ENCODE data around the gene PLPP6. TPM values are rescaled to one million over a fixed set of nuclear protein-coding genes. Genes with fewer than 3 reads are reported as not detected.

The PLPP6 gene
- total RNA-seq, 4 donors from 2014 or later = 7.1 to 22.7 (median 16.3) TPM

GRCh38 chr9:4669890-4670289 lies 7.8 kb downstream of the PLPP6 start:
- intact Hi-C loops (cut with DNase I; ENCODE audit: low total_unique reads) = no loop called here
- in situ Hi-C loops (cut with MboI; ENCODE audit: low pct_ligation_motif_present in 1 of 4, low pct_unique_long_range_greater_than_20kb in 1 of 4, low sequenced_read_pairs in 3 of 4) = loop anchor here in 2 of 4 donors (10.0 to 25.0 kb wide), 2 partner anchors 75 to 317 kb away; partner anchors contain the start of genes AK3 (in 2 of the 2) and JAK2 (in 1 of the 2)
- no peak overlapping the region for H3K4me3 ChIP-seq
- DNase-seq = no peak
- H3K27ac ChIP-seq = no peak overlapping the region
- H3K9me3 ChIP-seq = no peaks in the 10 kb centered on the region
- peaks cover 0 to 18% (median 6%) of the 10 kb centered on the region in 4 donors for H3K4me1 ChIP-seq
- no peaks in the 10 kb centered on the region for H3K27me3 ChIP-seq
- TF ChIP-seq POLR2A (IDR thresholded peaks at IDR 0.05) (no peak), CTCF (IDR thresholded peaks at IDR 0.05) (no peak), POLR2AphosphoS5 (IDR thresholded peaks at IDR 0.05) (no peak), EP300 (IDR thresholded peaks at IDR 0.05; ENCODE audit: low read depth) (no peak)
- H3K36me3 ChIP-seq = no peaks in the 10 kb centered on the region

DNA sequence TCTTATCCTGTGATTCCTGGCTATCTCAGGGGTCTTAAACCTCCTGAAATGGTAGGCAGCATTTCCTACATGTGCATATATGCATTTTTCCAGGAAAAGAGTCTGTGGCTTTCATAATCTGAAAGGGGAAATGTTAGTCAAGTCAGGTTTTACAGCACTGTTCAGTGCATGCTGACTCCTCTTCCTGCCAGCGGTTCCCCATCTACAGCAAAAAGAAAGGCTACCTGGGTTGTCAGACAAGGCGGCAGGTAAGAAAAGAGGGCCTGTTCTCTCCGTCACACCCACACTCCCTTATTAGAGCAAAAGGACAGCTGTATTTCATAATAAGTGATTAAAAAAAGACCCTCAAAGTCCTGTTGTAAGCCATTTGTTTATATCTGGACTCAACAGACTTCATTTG lies 8.5 kb downstream of the PLPP6 start:
- Histone ChIP-seq H3K27ac (no peak overlapping the region), H3K4me1 (peaks cover 0 to 11% (median 4%) of the 10 kb centered on the region in 4 donors), H3K9me3 (no peaks in the 10 kb centered on the region), H3K27me3 (no peaks in the 10 kb centered on the region), H3K4me3 (no peak overlapping the region), H3K36me3 (no peaks in the 10 kb centered on the region)
- 67 to 86% methylated on average over 3 of the region's 3 CpGs for WGBS, 2 donors (ENCODE audit: low coverage in 1 of 2)
- TF ChIP-seq POLR2A (IDR thresholded peaks at IDR 0.05) (no peak), CTCF (IDR thresholded peaks at IDR 0.05) (no peak), POLR2AphosphoS5 (IDR thresholded peaks at IDR 0.05) (no peak), EP300 (IDR thresholded peaks at IDR 0.05; ENCODE audit: low read depth) (no peak)
- intact Hi-C loops (cut with DNase I; ENCODE audit: low total_unique reads) = no loop called here
- in situ Hi-C loops (cut with MboI; ENCODE audit: low pct_ligation_motif_present in 1 of 4, low pct_unique_long_range_greater_than_20kb in 1 of 4, low sequenced_read_pairs in 3 of 4) = loop anchor here in 2 of 4 donors (10.0 to 25.0 kb wide), 2 partner anchors 74 to 317 kb away; partner anchors contain the start of genes AK3 (in 2 of the 2) and JAK2 (in 1 of the 2)
- DNase-seq = no peak

DNA sequence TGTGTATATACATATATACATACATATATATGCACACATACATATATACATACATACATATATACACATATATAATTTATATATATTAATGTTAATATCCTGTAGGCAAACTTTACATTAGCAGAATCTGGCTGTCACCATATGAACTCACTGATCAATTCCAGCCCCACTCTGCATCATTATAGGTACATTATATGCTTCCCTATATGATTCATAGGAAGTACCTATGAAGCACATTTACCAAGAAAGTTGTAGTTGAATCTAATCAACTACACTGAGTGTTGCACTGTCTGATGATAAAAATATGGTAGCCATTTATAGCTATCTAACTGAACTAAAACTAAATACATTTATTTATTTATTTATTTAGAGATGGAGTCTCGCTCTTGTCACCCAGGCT lies 9.6 kb downstream of the PLPP6 start:
- no peak for TF ChIP-seq EP300 (IDR thresholded peaks at IDR 0.05; ENCODE audit: low read depth)
- TF ChIP-seq POLR2A (IDR thresholded peaks at IDR 0.05) = no peak
- no peak for TF ChIP-seq POLR2AphosphoS5 (IDR thresholded peaks at IDR 0.05)
- TF ChIP-seq CTCF (IDR thresholded peaks at IDR 0.05) = no peak
- WGBS, 2 donors (ENCODE audit: low coverage in 1 of 2) = 100% methylated on average over 1 of the region's 1 CpG

DNA sequence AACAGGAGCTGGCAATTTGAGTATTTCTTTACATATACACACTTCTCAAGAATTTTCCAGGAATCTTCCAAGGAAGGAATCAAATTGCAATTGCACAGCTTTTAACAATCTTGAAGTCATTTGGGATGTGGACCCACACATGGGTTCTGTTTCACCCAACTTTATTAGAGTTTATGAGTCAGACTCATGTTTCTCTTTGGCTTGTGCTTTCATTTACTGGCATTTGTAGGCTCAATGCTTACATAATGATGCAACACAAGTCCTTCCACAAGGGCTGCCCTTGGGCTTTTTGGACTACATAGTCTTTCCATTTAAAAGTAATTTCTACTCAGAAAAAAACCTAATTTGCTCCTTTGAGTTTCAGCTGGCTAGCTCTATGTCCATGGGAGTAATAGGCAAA lies 12.7 kb downstream of the PLPP6 start:
- in situ Hi-C loops (cut with MboI; ENCODE audit: low pct_ligation_motif_present in 1 of 4, low pct_unique_long_range_greater_than_20kb in 1 of 4, low sequenced_read_pairs in 3 of 4) (loop anchor here in 2 of 4 donors (10.0 to 25.0 kb wide), 3 partner anchors 70 to 1338 kb away; partner anchors contain the start of genes AK3 (in 2 of the 2), JAK2 (in 1 of the 2) and RANBP6 (in 1 of the 2)), intact Hi-C loops (cut with DNase I; ENCODE audit: low total_unique reads) (no loop called here)
- peak overlapping the region in 1 of 4 donors; percentile 36 for H3K27ac ChIP-seq
- peaks cover 2 to 12% (median 10%) of the 10 kb centered on the region in 4 donors for H3K4me1 ChIP-seq
- H3K9me3 ChIP-seq = no peaks in the 10 kb centered on the region
- DNase-seq = no peak
- TF ChIP-seq EP300 (IDR thresholded peaks at IDR 0.05; ENCODE audit: low read depth) (no peak), POLR2A (IDR thresholded peaks at IDR 0.05) (no peak), CTCF (IDR thresholded peaks at IDR 0.05) (no peak), POLR2AphosphoS5 (IDR thresholded peaks at IDR 0.05) (peak in 1 of 3 donors; percentile 15)
- no peaks in the 10 kb centered on the region for H3K27me3 ChIP-seq
- H3K4me3 ChIP-seq = no peak overlapping the region
- H3K36me3 ChIP-seq = no peaks in the 10 kb centered on the region

More for the DNA sequence above, 9.6 kb downstream of the PLPP6 start:
- in situ Hi-C loops (cut with MboI; ENCODE audit: low pct_ligation_motif_present in 1 of 4, low pct_unique_long_range_greater_than_20kb in 1 of 4, low sequenced_read_pairs in 3 of 4) = loop anchor here in 2 of 4 donors (10.0 to 25.0 kb wide), 2 partner anchors 73 to 316 kb away; partner anchors contain the start of genes AK3 (in 2 of the 2) and JAK2 (in 1 of the 2)
- Histone ChIP-seq H3K9me3 (no peaks in the 10 kb centered on the region), H3K27ac (no peak overlapping the region), H3K36me3 (no peaks in the 10 kb centered on the region), H3K27me3 (no peaks in the 10 kb centered on the region), H3K4me1 (peaks cover 0 to 2% (median 1%) of the 10 kb centered on the region in 4 donors), H3K4me3 (no peak overlapping the region)
- intact Hi-C loops (cut with DNase I; ENCODE audit: low total_unique reads) = no loop called here
- DNase-seq = no peak
